Osteoblast (primary cell): Measurements from ENCODE around the gene CCR9. TPM values are rescaled to one million over a fixed set of nuclear protein-coding genes. Genes with fewer than 3 reads are reported as not detected.

Experiments
- DNase-seq: peaks from one replicate; pipeline ENCODE4 v3.0.0; 2011; ENCODE audit warnings: low spot score, mixed read lengths; ENCODE audit not compliant: insufficient read length; ENCODE audit errors: missing footprints
- H2AFZ ChIP-seq: 2 replicates; pipeline ENCODE4 v1.6.0; 2011; ENCODE audit warnings: mild to moderate bottlenecking, low read length
- H3K27ac ChIP-seq: 2 replicates; pipeline ENCODE4 v1.5.1; 2011; ENCODE audit warnings: mild to moderate bottlenecking, low read depth, low read length, moderate library complexity
- H3K27me3 ChIP-seq: 2 replicates; pipeline ENCODE4 v1.6.0; 2012; ENCODE audit warnings: mild to moderate bottlenecking, control low read depth, inconsistent platforms, low read length, moderate library complexity; ENCODE audit not compliant: insufficient read depth
- H3K36me3 ChIP-seq: 2 replicates; pipeline ENCODE4 v1.5.1; 2011; ENCODE audit warnings: mild to moderate bottlenecking, low read length, control low read depth, moderate library complexity; ENCODE audit not compliant: insufficient read depth
- H3K4me1 ChIP-seq: 2 replicates; pipeline ENCODE4 v1.5.1; 2011; ENCODE audit warnings: mild to moderate bottlenecking, low read length, control low read depth, moderate library complexity; ENCODE audit not compliant: insufficient read depth
- H3K4me2 ChIP-seq: 2 replicates; pipeline ENCODE4 v1.6.0; 2011; ENCODE audit warnings: mild to moderate bottlenecking, low read length; ENCODE audit not compliant: insufficient read depth
- H3K4me3 ChIP-seq: fragments of 200-600 bp; sonication (generic); 3 replicates; pipeline ENCODE4 v1.5.1; 2012; ENCODE audit warnings: mild to moderate bottlenecking, low read length, inconsistent platforms; ENCODE audit not compliant: insufficient read depth
- H3K79me2 ChIP-seq: 2 replicates; pipeline ENCODE4 v1.6.0; 2012; ENCODE audit warnings: mild to moderate bottlenecking, low read length, control low read depth, inconsistent platforms; ENCODE audit not compliant: insufficient read depth
- H3K9me3 ChIP-seq: 2 replicates; pipeline ENCODE4 v1.5.1; 2011; ENCODE audit warnings: low read depth, low read length, control low read depth
- H4K20me1 ChIP-seq: 2 replicates; pipeline ENCODE4 v1.6.0; 2012; ENCODE audit warnings: mild to moderate bottlenecking, low read length, control low read depth; ENCODE audit not compliant: insufficient read depth
- CTCF ChIP-seq: IDR thresholded peaks from 2 replicates; pipeline ENCODE4 v1.5.1; 2011; ENCODE audit warnings: mild to moderate bottlenecking, low read depth, low read length, moderate library complexity; ENCODE audit errors: extremely low read depth
- total RNA-seq: library from RNA; depleted of rRNA; stranded (reverse); fragments of >200 nt; gene quantifications from 2 replicates; pipeline ENCODE4 v1.2.3, GENCODE V29; 2012

The CCR9 gene
- total RNA-seq, 1 donor = not detected

GRCh38 chr3:45921158-45922038 lies 35.1 kb downstream of the CCR9 start:
- H3K27ac ChIP-seq = no peak overlapping the region
- H3K79me2 ChIP-seq = no peaks in the 10 kb centered on the region
- no peak overlapping the region for H3K4me3 ChIP-seq
- peaks cover 15% of the 10 kb centered on the region for H3K36me3 ChIP-seq
- peaks cover 9% of the 10 kb centered on the region for H4K20me1 ChIP-seq
- H3K27me3 ChIP-seq = no peaks in the 10 kb centered on the region
- no peak for DNase-seq
- no peak for TF ChIP-seq CTCF
- no peaks in the 10 kb centered on the region for H3K4me1 ChIP-seq
- no peak overlapping the region for H3K4me2 ChIP-seq
- no peak overlapping the region for H2AFZ ChIP-seq
- H3K9me3 ChIP-seq = no peaks in the 10 kb centered on the region

GRCh38 chr3:45922039-45922326 lies 35.6 kb downstream of the CCR9 start:
- H3K79me2 ChIP-seq = no peaks in the 10 kb centered on the region
- H3K4me3 ChIP-seq = no peak overlapping the region
- H3K4me2 ChIP-seq = no peak overlapping the region
- H3K27ac ChIP-seq = no peak overlapping the region
- DNase-seq = no peak
- H3K36me3 ChIP-seq = peaks cover 15% of the 10 kb centered on the region
- H3K4me1 ChIP-seq = no peaks in the 10 kb centered on the region
- H3K9me3 ChIP-seq = no peaks in the 10 kb centered on the region
- no peak overlapping the region for H2AFZ ChIP-seq
- no peaks in the 10 kb centered on the region for H3K27me3 ChIP-seq
- H4K20me1 ChIP-seq = peaks cover 9% of the 10 kb centered on the region
- no peak for TF ChIP-seq CTCF

- no peaks in the 10 kb centered on the region for H3K79me2 ChIP-seq
- DNase-seq = no peak
- no peak overlapping the region for H3K4me2 ChIP-seq
- peaks cover 9% of the 10 kb centered on the region for H4K20me1 ChIP-seq
- no peak for TF ChIP-seq CTCF
- no peak overlapping the region for H2AFZ ChIP-seq
- H3K36me3 ChIP-seq = peaks cover 15% of the 10 kb centered on the region
- no peak overlapping the region for H3K27ac ChIP-seq
- no peak overlapping the region for H3K4me3 ChIP-seq
- H3K9me3 ChIP-seq = no peaks in the 10 kb centered on the region
- no peaks in the 10 kb centered on the region for H3K27me3 ChIP-seq
- H3K4me1 ChIP-seq = peaks cover 6% of the 10 kb centered on the region
These were observed 36.7 kb downstream of the CCR9 start for GRCh38 chr3:45922950-45923590.

- Histone ChIP-seq H4K20me1 (peaks cover 10% of the 10 kb centered on the region), H3K4me3 (no peak overlapping the region), H3K27ac (no peak overlapping the region), H3K4me1 (peaks cover 10% of the 10 kb centered on the region), H2AFZ (no peak overlapping the region), H3K27me3 (no peaks in the 10 kb centered on the region), H3K79me2 (no peaks in the 10 kb centered on the region), H3K4me2 (no peak overlapping the region), H3K36me3 (peaks cover 15% of the 10 kb centered on the region), H3K9me3 (no peaks in the 10 kb centered on the region)
- TF ChIP-seq CTCF = no peak
- no peak for DNase-seq
These were observed 37.4 kb downstream of the CCR9 start for GRCh38 chr3:45923755-45924154.
